NCI-H1417 (cell line): ENCODE results near the gene ATP2C2.
A peak's percentile ranks its signal among the peaks of the same experiment; 100 is the strongest.
"Not testable (repeated sequence)": the region's sequence is repeated elsewhere in the genome, so short reads cannot be mapped to it uniquely, and the experiment has no call there.

ENCODE experiments used
- DNase-seq, 3 experiments: peaks; one replicate each; lab custom pipeline; 2025; lab: John Stamatoyannopoulos, UW

Gene ATP2C2

GRCh38 chr16:84340325-84341040, 27.9 kb upstream of the ATP2C2 start:
- no peak for DNase-seq

- no peak for DNase-seq
These were observed 26.6 kb upstream of the ATP2C2 start for GRCh38 chr16:84341528-84342295.

- DNase-seq, result not testable (repeated sequence)
These were observed 24.5 kb upstream of the ATP2C2 start for GRCh38 chr16:84343800-84344199.

- DNase-seq, result no peak
These were observed 23.6 kb upstream of the ATP2C2 start for GRCh38 chr16:84344781-84345180.

- no peak for DNase-seq
These were observed 21.2 kb upstream of the ATP2C2 start for GRCh38 chr16:84347161-84347560.

GRCh38 chr16:84348386-84348888, 19.9 kb upstream of the ATP2C2 start:
- no peak for DNase-seq

- DNase-seq, result no peak
These were observed 18.3 kb upstream of the ATP2C2 start for GRCh38 chr16:84349862-84350684.

GRCh38 chr16:84350685-84351400, 17.5 kb upstream of the ATP2C2 start:
- no peak for DNase-seq

GRCh38 chr16:84351630-84352029, 16.7 kb upstream of the ATP2C2 start:
- DNase-seq, result no peak

GRCh38 chr16:84354306-84354705, 14.0 kb upstream of the ATP2C2 start:
- no peak for DNase-seq

- DNase-seq, result no peak
These were observed 13.2 kb upstream of the ATP2C2 start for GRCh38 chr16:84355149-84355548.

GRCh38 chr16:84356176-84356575, 12.2 kb upstream of the ATP2C2 start:
- DNase-seq, result no peak

- peak in 2 of 3 experiments; percentile 39 to 67 for DNase-seq
These were observed 11.7 kb upstream of the ATP2C2 start for GRCh38 chr16:84356591-84357116.

- peak in 1 of 3 experiments; percentile 65 for DNase-seq
These were observed 11.1 kb upstream of the ATP2C2 start for GRCh38 chr16:84357191-84357651.

GRCh38 chr16:84358601-84359295, 9.6 kb upstream of the ATP2C2 start:
- DNase-seq, result no peak

GRCh38 chr16:84359326-84359725, 9.0 kb upstream of the ATP2C2 start:
- DNase-seq, result no peak

GRCh38 chr16:84360170-84360569, 8.2 kb upstream of the ATP2C2 start:
- no peak for DNase-seq

GRCh38 chr16:84360748-84361147, 7.6 kb upstream of the ATP2C2 start:
- DNase-seq, result no peak

GRCh38 chr16:84361546-84361945, 6.8 kb upstream of the ATP2C2 start:
- DNase-seq, result no peak

GRCh38 chr16:84362471-84362941, 5.8 kb upstream of the ATP2C2 start:
- peak; percentile 9 to 69 (median 29) for DNase-seq
